Measurements from ENCODE around the gene SPDYE6. TPM values are rescaled to one million over a fixed set of nuclear protein-coding genes. Genes with fewer than 3 reads are reported as not detected.

The SPDYE6 gene
- total RNA-seq, 1 donor from 2014 or later = not detected

DNA sequence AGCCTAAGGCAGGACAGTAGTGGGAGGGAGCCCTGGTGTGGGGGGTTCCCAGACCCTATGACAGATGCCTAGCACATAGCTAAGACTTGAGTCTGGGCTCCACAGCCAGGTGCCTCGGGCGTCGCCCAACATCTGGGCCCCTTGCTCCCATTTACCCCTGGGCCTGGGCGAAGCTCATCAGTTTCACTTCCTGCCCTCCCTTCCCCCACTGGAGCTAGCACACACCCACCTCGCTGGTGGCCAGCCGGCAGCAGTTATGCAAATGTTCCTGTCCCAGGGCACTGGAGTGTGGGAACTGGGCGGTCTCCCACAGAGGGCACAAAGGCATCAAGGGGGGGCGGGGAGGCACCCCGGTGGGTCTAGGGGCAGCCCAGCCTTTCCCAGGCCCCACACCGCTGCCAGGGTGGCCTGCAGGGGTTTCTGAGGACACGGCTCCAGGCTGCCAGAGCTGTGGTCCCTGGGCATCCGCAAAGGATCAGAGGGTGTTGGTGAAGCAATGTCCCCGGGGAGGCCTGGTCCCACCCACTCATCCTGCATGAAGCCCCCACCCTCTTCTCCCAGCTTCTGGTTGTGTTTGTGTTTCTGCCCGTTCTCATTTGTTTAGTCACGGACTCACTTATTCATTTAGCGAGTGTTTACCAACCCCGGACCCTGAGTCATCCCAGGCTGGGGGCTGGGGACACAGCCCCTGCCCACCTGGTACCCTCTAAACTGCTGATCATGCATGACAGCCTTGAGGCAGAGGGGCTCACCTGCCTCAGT lies 49.1 kb downstream of the SPDYE6 start:
- Mint-ChIP-seq H3K9me3 (ENCODE audit: low read depth) (no peaks in the 10 kb centered on the region), H3K27me3 (ENCODE audit: low read depth) (no peaks in the 10 kb centered on the region), H3K27ac (ENCODE audit: unreplicated experiment) (peak overlapping the region; percentile 66), H3K36me3 (ENCODE audit: low read depth) (no peaks in the 10 kb centered on the region), H3K4me1 (ENCODE audit: low read depth) (peaks cover 17% of the 10 kb centered on the region), H3K4me3 (ENCODE audit: unreplicated experiment) (no peak overlapping the region)
- DNase-seq (ENCODE audit: low spot score) = no peak
- TF ChIP-seq, protein P1, sequence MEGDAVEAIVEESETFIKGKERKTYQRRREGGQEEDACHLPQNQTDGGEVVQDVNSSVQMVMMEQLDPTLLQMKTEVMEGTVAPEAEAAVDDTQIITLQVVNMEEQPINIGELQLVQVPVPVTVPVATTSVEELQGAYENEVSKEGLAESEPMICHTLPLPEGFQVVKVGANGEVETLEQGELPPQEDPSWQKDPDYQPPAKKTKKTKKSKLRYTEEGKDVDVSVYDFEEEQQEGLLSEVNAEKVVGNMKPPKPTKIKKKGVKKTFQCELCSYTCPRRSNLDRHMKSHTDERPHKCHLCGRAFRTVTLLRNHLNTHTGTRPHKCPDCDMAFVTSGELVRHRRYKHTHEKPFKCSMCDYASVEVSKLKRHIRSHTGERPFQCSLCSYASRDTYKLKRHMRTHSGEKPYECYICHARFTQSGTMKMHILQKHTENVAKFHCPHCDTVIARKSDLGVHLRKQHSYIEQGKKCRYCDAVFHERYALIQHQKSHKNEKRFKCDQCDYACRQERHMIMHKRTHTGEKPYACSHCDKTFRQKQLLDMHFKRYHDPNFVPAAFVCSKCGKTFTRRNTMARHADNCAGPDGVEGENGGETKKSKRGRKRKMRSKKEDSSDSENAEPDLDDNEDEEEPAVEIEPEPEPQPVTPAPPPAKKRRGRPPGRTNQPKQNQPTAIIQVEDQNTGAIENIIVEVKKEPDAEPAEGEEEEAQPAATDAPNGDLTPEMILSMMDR (IDR thresholded peaks at IDR 0.05) = no peak

DNA sequence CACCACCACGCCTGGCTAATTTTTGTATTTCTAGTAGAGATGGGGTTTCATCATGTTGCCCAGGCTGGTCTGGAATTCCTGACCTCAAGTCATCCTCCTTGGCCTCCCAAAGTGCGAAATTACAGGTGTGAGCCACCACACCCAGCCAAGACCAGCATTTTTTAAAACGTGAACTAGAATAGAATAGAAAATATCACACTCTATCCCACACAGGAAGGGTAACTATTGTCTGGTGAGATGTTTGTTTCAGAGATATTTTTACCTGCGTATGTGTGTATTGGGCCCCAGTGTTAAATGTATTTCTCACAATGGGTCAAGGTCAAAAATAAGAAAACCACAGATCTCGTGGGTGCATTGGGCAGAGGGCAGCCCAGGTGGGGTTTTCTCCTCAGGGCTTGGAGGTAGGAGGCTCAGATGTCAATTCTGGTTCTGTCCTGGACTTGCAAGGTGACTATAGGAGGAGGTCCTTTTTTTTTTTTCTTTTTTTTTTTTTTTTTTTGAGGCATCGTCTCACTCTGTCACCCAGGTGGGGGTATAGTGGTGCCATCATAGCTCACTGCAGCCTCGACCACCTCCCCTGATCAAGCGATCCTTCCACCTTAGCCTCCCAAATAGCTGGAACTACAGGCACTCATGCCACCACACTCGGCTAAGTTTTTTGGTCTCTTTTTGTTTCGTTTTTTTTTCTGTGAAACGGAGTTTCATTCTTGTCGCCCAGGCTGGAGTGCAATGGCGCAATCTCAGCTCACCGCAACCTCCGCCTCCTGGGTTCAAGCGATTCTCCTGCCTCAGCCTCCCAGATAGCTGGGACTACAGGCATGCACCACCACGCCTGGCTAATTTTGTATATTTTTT lies 50.6 kb downstream of the SPDYE6 start:
- Mint-ChIP-seq H3K27me3 (ENCODE audit: low read depth) (no peaks in the 10 kb centered on the region), H3K27ac (ENCODE audit: unreplicated experiment) (no peak overlapping the region), H3K4me3 (ENCODE audit: unreplicated experiment) (no peak overlapping the region), H3K4me1 (ENCODE audit: low read depth) (peaks cover 17% of the 10 kb centered on the region), H3K36me3 (ENCODE audit: low read depth) (no peaks in the 10 kb centered on the region), H3K9me3 (ENCODE audit: low read depth) (no peaks in the 10 kb centered on the region)
- no peak for DNase-seq (ENCODE audit: low spot score)
- TF ChIP-seq, protein P1 (IDR thresholded peaks at IDR 0.05) = no peak

DNA sequence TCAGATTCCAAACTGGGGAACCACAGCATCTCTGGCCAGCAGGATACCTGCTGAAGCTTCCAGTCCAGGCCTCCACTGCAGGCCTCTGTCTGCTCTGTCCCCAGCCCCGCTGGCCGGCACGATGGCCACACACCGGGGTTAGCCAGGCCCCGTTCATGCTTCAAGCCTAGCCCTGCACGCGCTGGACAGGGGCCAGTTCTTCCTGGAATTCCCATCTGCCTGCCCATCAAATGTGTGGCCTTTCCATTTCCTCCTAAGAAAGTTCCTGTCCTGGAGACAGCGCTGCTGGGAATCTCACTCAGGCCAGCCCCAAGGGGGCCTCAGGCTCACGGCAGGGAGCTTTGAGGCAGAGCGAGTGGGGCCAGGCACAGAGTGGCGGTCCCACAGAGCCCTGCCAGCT lies 51.6 kb downstream of the SPDYE6 start:
- TF ChIP-seq, protein P1 (IDR thresholded peaks at IDR 0.05) = no peak
- Mint-ChIP-seq H3K27me3 (ENCODE audit: low read depth) (no peaks in the 10 kb centered on the region), H3K9me3 (ENCODE audit: low read depth) (no peaks in the 10 kb centered on the region), H3K36me3 (ENCODE audit: low read depth) (no peaks in the 10 kb centered on the region), H3K4me1 (ENCODE audit: low read depth) (peaks cover 17% of the 10 kb centered on the region), H3K4me3 (ENCODE audit: unreplicated experiment) (no peak overlapping the region), H3K27ac (ENCODE audit: unreplicated experiment) (no peak overlapping the region)
- DNase-seq (ENCODE audit: low spot score) = no peak

DNA sequence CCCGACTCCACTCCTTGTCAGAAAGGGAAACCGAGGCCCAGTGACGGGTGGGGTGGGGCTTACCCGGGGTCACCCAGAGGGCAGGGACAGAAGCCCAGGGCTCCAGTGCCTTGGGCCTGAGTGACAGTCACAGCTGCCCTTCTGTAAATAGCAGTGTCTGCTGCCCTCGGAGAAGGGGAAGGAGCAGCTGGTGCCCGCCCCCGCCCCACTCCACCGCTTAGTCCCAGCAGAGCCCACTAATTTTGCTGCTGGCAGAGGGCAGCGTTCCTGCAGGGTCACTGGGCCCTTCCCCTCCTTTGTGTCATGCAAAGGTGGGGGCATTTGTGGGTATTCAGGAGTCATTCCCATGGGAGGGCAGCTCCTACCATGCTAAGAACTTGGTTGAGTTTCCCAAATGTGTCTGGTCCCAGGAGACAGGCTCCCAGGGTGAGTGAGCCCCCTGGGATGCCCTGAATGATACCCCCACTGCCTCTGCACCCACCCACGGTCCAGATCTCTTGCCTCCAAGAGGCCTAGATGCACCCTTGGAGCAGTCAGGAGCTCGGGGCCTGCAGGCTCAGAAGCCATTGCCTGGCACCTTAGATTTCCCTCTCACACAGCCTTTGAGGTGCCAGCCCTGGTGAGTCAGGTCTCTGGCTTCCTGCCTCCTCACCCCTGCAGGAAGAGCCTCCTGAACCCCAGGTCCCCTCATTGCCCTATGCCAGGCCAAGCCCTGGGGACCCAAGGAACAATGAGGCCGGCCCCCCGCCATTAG lies 52.4 kb downstream of the SPDYE6 start:
- Mint-ChIP-seq H3K4me3 (ENCODE audit: unreplicated experiment) (no peak overlapping the region), H3K27ac (ENCODE audit: unreplicated experiment) (no peak overlapping the region)

More for the DNA sequence above, 52.4 kb downstream of the SPDYE6 start:
- Mint-ChIP-seq H3K4me1 (ENCODE audit: low read depth) (peaks cover 17% of the 10 kb centered on the region), H3K36me3 (ENCODE audit: low read depth) (no peaks in the 10 kb centered on the region), H3K9me3 (ENCODE audit: low read depth) (no peaks in the 10 kb centered on the region), H3K27me3 (ENCODE audit: low read depth) (no peaks in the 10 kb centered on the region)
- DNase-seq (ENCODE audit: low spot score) = no peak
- TF ChIP-seq, protein P1 (IDR thresholded peaks at IDR 0.05) = no peak
